Activated CD4-positive, alpha-beta T cell treated with anti-CD3 and anti-CD28 coated beads, Interleukin-2, amount 50 U/mL, for 1 hour (primary cell): ENCODE measurements around the gene INO80E.

Source experiments
- DNase-seq: peaks from one replicate; pipeline ENCODE4 v3.0.0-alpha.2; 2020

The INO80E gene

DNA sequence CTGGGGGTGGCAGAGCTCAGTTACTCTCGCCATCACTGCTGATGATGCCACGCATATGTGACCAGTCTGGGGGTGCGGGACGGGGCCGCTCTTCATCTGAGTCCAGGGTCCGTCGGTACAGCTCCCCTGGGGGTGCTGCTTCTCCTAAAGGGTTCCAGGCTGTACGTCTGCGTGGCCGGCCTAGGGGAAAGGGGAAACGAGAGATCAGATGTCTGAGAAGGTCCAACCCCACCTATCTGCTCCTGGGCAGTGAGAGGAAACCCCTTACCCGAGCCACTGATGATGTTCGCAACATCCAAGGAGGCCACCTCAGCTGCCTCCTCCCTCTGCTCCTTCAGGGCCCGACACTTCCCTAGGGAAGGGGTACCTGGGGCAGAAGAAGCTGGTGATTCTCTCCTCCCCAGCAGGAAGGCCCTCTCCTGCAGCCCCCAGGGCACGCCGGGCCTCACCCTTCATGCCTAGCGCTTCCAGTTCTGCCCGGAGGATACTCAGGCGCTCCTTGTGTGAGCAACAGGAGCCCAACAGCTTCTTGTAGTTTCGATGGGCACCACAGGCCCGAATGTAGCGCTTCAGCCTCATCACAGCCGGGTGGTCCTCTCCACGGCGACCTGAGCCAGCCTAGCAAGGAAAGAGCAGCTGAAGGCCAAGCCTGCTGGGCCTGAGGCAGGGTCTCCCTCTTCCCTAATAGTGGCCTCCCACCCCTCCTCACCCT is 2.7 kb upstream of the INO80E start:
- no peak for DNase-seq

DNA sequence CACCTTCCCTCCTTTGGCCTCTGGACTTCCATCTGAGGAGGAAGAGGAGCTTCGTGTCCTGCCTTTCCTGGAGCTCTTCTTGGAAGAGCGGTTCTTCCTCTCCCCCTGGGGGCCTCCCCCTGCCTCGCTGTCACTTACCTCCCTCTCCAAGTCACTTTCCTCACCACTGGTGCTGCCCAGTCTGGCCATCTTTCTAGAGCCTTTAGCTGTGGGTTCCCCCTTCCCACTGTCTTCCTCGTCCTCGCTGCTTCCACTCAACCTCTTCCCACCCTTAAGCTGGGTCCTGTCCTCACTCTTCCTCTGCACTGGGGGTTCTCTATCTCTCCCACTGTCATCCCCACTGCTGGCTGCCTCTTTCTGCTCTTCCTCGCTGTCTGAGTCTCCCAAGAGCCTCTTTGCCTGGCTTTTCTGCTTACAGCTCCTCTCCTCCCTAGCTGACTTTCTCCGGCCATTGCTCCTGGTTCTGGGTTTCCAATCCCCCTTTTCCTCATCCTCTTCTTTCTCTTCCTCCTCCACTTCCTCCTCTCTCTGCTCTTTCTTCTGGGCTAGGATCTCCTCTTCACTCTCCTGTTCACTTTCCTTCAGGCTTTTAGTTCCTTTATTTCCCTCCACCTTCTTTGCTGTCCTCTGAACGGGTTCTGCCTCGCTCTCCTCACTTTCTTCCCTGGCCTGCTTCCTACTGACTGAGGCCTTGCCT is 2.0 kb upstream of the INO80E start:
- DNase-seq: no peak

DNA sequence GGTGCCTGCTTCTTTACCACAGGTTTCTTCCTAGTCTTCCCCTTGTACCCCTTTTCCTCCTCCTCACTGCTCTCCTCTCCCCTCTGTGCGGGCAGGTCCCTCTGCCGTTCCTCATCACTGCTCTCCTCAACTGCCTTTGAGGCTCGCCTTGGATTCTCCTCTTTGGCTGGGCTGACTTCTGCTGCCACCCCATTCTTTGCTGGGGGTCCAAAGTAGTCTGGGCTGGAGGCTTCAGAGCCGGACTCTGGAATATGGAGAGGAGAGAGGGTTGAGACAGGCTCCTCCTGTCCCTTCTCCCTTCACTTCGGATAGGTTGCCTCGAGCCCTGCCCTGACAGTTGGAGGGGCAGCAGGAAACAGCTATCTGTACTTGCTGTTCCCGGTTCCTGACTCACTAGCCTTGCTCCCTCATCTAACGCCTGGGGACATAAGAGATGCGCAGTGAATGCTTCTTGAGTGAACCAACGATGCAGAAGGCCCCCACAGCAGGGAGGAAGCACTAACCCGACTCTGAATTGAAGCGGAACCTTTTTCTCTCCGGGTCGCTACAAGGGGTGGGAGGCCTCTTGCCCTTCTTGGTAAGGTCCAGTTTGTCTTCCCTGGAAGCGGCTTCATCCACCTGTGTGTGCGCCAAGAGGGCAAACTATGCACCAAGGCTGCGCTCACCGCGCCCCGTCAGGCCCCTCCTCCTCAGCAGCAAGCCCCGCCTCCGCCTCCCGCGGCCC is 1.3 kb upstream of the INO80E start:
- DNase-seq: no peak

DNA sequence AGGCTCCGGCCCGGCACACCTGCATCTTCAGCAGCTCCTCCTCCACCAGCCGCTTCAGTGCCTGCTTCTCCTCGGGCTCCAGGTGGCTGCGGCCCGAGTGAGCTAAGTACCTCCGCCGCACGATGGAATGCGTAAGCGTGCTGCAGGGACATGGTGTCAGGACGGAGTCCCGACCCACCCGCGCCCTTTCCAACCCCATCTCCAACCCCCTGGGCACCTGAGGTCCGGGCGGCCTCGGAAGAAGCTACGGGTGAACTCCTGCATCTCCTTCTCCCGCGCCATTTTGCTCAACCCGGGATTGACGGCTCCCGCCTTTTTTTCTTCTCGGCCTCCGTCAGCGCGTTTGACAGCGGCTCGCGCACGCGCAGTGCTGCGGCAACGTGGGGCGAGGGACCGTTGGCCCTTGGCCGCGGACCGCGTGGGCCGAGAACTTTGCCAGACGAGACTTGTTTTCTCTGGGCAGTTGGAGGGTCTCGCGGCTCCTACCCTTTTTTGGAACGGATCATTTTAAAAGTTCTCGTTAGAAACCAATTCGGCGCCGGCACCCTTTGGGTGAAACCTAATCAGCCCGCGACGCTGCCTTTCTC is 624 bp upstream of the INO80E start, which contains the start of gene HIRIP3:
HIRIP3 (minus strand) TSS at position 294 of the 587 bp plus-strand sequence; CDS start at position 282, 12 bp downstream.
- DNase-seq: peak; percentile 81

GRCh38 chr16:29996766-29997250 is 767 bp downstream of the INO80E start:
- no peak for DNase-seq

DNA sequence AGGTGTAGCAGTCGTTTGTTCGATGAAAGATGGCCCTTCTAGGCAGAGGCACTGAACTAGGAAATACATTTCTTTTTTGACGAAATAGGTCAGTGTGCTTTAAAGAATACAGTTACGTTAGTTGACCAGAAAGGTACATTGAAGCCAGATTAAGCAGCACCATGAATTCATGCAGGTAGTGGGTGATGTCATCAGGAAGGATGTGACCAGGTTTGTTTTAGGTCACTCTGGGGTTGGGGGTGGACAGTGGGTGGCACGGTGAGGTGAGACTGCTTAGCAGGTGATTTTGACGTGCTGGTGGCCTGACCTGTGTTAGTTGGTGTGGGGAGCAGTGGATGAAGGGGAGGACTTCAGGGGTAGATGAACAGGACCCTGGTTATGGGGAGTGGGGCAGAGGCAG is 3.6 kb downstream of the INO80E start:
- no peak for DNase-seq

DNA sequence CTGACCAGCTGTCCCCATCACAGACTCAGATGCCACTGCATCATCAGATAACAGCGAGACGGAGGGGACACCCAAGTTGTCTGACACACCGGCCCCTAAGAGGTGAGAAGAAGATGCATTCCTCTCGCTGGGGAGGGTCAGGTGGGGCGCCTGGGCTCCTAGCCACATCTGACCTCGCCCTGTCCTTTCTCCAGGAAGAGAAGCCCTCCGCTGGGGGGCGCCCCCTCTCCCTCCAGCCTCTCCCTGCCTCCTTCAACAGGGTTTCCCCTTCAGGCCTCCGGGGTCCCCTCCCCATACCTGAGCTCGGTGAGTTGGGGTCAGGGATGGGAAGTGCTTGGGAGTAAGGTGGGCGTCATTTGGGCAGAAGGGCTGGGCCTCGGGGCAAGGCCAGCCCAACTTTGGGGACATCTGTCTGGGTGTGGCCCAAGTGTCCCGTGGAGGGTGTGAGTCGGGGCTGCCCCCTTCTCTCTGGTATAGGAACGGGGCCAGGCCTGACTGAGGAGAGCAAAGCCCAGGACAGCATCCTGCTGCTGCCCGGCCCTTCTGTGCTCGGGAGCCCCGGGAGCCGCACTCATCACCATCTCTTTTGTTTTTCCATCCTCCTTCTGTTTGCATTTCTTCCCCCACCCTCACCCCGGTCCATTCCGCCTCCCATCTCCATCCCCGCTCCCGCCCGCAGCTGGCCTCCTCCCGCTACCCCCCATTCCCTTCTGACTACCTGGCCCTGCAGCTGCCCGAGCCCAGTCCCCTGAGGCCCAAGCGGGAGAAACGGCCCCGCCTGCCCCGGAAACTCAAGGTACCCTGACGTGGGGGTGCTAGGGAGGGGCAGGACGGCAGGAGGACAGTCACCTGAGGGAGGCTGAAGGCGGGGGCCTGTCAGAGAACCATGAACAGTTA is 4.9 kb downstream of the INO80E start:
- DNase-seq: no peak

- DNase-seq: no peak
Measured at GRCh38 chr16:30002614-30003346, 6.7 kb downstream of the INO80E start.

DNA sequence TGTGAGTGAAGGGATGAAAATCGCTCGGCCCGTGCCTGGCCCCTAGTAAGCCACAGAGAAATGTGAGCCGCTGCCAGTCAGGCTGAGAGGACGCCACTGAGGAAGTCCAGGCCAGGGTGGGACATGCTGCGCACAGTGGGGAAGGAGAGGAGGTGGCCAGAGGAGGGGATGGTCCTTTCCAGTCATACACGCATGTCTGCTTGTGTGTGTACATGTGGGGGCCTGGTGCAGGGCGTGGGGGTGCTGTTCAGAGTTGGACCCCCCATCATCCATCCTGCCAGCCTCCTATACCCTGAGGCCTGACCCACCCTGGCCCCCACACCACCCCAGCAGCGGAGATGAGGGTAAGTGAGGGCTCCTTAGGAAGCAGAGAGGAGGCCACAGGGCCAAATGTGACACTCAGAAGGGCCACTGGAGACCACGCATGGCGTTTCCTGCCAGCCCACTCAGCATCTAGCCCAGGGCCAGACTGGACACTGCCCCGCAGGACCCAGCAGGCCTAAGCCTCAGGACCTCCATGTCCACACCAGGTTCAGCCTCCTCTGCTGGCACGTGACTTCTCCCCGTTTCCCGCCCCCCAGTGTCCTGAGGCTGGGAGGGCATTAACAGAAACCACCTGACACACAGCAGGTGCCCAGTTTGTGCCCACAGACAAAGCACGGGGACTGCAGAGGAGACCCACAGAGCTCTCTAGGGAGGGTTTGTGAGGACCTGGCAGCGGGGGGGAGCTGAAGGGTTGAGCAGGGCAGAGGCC is 7.8 kb downstream of the INO80E start:
- DNase-seq: no peak

DNA sequence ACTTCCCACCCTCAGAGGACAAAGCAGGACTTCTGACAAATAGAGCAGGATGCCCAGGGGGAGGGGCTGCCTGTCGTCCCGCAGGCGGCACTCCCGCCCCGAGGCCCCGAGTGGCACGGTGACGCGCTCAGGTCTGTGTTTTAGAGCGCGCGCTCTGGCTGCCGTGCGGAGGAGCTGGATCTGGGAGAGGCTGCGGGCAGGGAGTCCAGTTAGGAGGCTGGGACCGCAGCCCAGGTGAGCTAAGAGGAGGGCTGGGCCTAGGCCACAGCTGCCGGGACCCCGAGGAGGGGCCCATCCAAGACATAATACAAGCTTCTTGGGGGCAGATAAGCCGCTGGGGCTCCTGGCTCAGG is 8.4 kb downstream of the INO80E start:
- DNase-seq: no peak

- no peak for DNase-seq
Measured at GRCh38 chr16:30004811-30005242, 8.8 kb downstream of the INO80E start.

DNA sequence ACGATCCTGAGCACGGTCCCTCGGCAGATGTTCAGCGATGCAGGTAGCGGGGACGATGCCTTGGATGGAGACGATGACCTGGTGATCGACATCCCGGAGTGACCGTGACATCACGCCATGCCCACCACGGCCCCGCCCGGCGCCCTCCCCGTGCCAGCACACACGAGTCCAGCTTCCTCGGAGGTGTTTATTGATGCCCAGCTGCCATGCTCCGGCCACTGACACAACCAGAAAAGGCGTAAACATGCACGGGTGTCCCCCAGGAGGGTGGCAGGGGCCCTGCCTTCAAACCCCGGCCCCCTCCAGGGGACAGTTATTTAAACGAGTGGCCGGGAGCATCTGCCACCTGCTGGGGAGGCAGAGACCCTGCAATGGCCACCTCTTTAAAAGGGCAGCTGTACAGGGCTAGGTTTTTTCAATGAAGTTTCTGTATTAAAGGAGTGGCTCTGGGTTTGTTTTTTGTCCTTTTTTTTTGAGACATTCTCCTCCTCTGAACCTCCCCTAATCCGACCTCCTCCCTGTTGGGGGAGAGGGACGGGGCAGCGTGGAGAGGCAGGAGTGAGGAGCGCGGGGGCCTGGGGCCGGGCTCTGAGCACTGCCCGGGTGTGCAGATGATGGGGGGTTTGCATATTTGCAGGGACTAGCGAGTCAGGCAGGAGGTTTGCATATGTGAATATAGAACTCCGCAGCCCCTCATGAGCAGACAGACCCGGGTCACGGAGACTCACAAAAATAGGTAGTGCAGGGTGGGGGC is 9.5 kb downstream of the INO80E start:
- peak; percentile 43 for DNase-seq

DNA sequence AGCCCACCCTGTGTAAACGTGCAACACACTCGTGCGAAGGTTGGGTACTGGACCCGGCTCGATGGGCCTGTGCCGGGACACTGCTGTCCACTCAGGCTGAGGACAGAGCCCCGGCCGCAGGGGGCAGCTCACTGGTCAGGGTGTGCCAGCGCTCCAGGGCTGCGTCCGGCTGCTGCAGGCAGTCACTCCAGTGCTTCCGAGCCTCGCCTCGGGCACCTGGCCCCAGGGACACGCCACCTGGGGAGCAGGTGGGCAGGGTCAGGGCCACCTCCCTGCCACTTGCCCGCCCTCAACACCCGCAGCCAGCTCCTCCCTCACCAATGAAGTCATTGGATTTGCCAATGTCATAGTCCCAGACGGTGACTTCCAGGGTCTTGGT is 10.0 kb downstream of the INO80E start:
- DNase-seq: no peak

- DNase-seq: no peak
Measured at GRCh38 chr16:30006659-30007377, 10.8 kb downstream of the INO80E start.

DNA sequence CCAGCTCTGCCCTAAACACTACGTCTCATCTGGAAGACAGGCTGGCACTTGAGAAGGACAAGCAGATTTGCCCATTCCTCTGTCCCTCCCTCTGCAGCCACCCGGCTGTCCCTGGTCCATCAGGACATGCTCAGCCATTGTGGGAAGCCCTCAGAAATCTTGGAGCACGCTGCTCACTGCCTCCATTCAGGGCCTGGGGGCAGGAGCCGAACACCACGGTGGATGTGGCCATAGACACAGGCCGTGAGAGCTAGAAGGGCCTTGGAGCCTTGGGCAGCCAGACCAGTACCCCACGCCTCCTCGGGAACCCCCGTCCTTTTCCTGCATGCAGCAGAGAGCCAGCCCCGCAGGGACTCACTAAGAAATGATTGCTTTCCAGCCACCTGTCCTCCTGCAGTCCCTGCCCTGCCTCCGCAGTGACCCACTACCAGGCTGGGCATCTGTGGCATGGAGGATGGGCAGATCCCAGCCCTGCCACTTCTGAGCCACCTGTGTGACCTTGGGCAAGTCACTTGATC is 11.4 kb downstream of the INO80E start:
- DNase-seq: no peak

- DNase-seq: no peak
Measured at GRCh38 chr16:30009085-30009862, 13.2 kb downstream of the INO80E start.

GRCh38 chr16:30009990-30010843 is 14.2 kb downstream of the INO80E start:
- no peak for DNase-seq
